ENCODE results near the gene GALNT17.

GALNT17 gene

GRCh38 chr7:71444130-71444529, 312.2 kb downstream of the GALNT17 start:
- no peaks in the 10 kb centered on the region for H3K27me3 ChIP-seq (ENCODE audit: insufficient read depth, low read length, poor library complexity, severe bottlenecking)
- no peak overlapping the region for H3K4me3 ChIP-seq (ENCODE audit: low read length, poor library complexity, severe bottlenecking)
- H3K9me2 ChIP-seq (replicated peaks; ENCODE audit: low read depth, low read length) = no peaks in the 10 kb centered on the region
- peaks cover 11% of the 10 kb centered on the region; the same call in 1 of the 2 replicates for H3K9me3 ChIP-seq (ENCODE audit: insufficient read depth, low read depth, low read length)
- H3K4me1 ChIP-seq (ENCODE audit: insufficient read depth, low read length, poor library complexity, severe bottlenecking) = no peaks in the 10 kb centered on the region
- H3K36me3 ChIP-seq (ENCODE audit: insufficient read depth, low read length) = no peaks in the 10 kb centered on the region
- TF ChIP-seq, protein P1, sequence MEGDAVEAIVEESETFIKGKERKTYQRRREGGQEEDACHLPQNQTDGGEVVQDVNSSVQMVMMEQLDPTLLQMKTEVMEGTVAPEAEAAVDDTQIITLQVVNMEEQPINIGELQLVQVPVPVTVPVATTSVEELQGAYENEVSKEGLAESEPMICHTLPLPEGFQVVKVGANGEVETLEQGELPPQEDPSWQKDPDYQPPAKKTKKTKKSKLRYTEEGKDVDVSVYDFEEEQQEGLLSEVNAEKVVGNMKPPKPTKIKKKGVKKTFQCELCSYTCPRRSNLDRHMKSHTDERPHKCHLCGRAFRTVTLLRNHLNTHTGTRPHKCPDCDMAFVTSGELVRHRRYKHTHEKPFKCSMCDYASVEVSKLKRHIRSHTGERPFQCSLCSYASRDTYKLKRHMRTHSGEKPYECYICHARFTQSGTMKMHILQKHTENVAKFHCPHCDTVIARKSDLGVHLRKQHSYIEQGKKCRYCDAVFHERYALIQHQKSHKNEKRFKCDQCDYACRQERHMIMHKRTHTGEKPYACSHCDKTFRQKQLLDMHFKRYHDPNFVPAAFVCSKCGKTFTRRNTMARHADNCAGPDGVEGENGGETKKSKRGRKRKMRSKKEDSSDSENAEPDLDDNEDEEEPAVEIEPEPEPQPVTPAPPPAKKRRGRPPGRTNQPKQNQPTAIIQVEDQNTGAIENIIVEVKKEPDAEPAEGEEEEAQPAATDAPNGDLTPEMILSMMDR (conservative IDR thresholded peaks at IDR 0.05; ENCODE audit: low read length) = no peak
- TF ChIP-seq EZH2phosphoT487 (IDR thresholded peaks at IDR 0.05; ENCODE audit: borderline replicate concordance) = no peak
- no peak overlapping the region for H3K4me2 ChIP-seq (ENCODE audit: low read depth, low read length, poor library complexity, severe bottlenecking)
- H4K20me1 ChIP-seq (ENCODE audit: insufficient read depth, low read length, poor library complexity, severe bottlenecking) = no peaks in the 10 kb centered on the region
- H3K79me2 ChIP-seq (ENCODE audit: insufficient read depth, low read length) = no peaks in the 10 kb centered on the region
- H3F3A ChIP-seq (ENCODE audit: low read depth) = no peaks in the 10 kb centered on the region
- H3K9ac ChIP-seq (ENCODE audit: low read depth, low read length, poor library complexity, severe bottlenecking) = no peak overlapping the region
- H2AFZ ChIP-seq (ENCODE audit: low read length) = no peak overlapping the region

GRCh38 chr7:71453630-71454029, 321.7 kb downstream of the GALNT17 start:
- no peak overlapping the region for H3K9ac ChIP-seq (ENCODE audit: low read depth, low read length, poor library complexity, severe bottlenecking)
- TF ChIP-seq, protein P1 (conservative IDR thresholded peaks at IDR 0.05; ENCODE audit: low read length) = no peak
- TF ChIP-seq EZH2phosphoT487 (IDR thresholded peaks at IDR 0.05; ENCODE audit: borderline replicate concordance) = no peak
- no peak overlapping the region for H2AFZ ChIP-seq (ENCODE audit: low read length)
- no peaks in the 10 kb centered on the region for H3K36me3 ChIP-seq (ENCODE audit: insufficient read depth, low read length)
- no peaks in the 10 kb centered on the region for H4K20me1 ChIP-seq (ENCODE audit: insufficient read depth, low read length, poor library complexity, severe bottlenecking)
- H3K4me1 ChIP-seq (ENCODE audit: insufficient read depth, low read length, poor library complexity, severe bottlenecking) = no peaks in the 10 kb centered on the region
- peaks cover 3% of the 10 kb centered on the region; the same call in 1 of the 2 replicates for H3K9me3 ChIP-seq (ENCODE audit: insufficient read depth, low read depth, low read length)
- no peak overlapping the region for H3K4me3 ChIP-seq (ENCODE audit: low read length, poor library complexity, severe bottlenecking)
- H3K27me3 ChIP-seq (ENCODE audit: insufficient read depth, low read length, poor library complexity, severe bottlenecking) = no peaks in the 10 kb centered on the region
- H3K4me2 ChIP-seq (ENCODE audit: low read depth, low read length, poor library complexity, severe bottlenecking) = no peak overlapping the region
- H3F3A ChIP-seq (ENCODE audit: low read depth) = no peaks in the 10 kb centered on the region
- no peaks in the 10 kb centered on the region for H3K79me2 ChIP-seq (ENCODE audit: insufficient read depth, low read length)
- no peaks in the 10 kb centered on the region for H3K9me2 ChIP-seq (replicated peaks; ENCODE audit: low read depth, low read length)

DNA sequence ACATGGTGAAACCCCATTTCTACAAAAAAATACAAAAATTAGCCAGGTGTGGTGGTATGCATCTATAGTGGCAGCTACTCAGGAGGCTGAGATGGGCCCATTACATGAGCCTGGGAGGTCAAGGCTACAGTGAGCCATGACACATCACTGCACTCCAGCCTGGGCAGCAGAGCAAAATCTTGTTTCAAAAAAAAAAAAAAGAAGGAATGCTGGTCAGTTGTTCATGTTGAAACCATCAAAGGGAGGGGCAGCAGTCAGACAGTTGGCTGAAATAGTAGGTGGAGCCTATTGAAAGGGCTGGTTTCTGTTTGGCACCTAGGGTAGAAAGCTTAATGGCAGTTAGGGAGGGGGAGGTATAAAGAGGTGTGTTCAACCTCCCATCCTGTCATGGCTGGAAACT, 323.0 kb downstream of the GALNT17 start:
- no peak overlapping the region for H3K9ac ChIP-seq (ENCODE audit: low read depth, low read length, poor library complexity, severe bottlenecking)
- no peaks in the 10 kb centered on the region for H3K4me1 ChIP-seq (ENCODE audit: insufficient read depth, low read length, poor library complexity, severe bottlenecking)
- peaks cover 3% of the 10 kb centered on the region; the same call in 1 of the 2 replicates for H3K9me3 ChIP-seq (ENCODE audit: insufficient read depth, low read depth, low read length)
- no peak overlapping the region for H2AFZ ChIP-seq (ENCODE audit: low read length)
- H3F3A ChIP-seq (ENCODE audit: low read depth) = no peaks in the 10 kb centered on the region
- TF ChIP-seq EZH2phosphoT487 (IDR thresholded peaks at IDR 0.05; ENCODE audit: borderline replicate concordance) = no peak
- TF ChIP-seq, protein P1 (conservative IDR thresholded peaks at IDR 0.05; ENCODE audit: low read length) = no peak
- H3K36me3 ChIP-seq (ENCODE audit: insufficient read depth, low read length) = no peaks in the 10 kb centered on the region
- no peak overlapping the region for H3K4me3 ChIP-seq (ENCODE audit: low read length, poor library complexity, severe bottlenecking)
- H3K4me2 ChIP-seq (ENCODE audit: low read depth, low read length, poor library complexity, severe bottlenecking) = no peak overlapping the region
- no peaks in the 10 kb centered on the region for H4K20me1 ChIP-seq (ENCODE audit: insufficient read depth, low read length, poor library complexity, severe bottlenecking)
- no peaks in the 10 kb centered on the region for H3K79me2 ChIP-seq (ENCODE audit: insufficient read depth, low read length)
- H3K9me2 ChIP-seq (replicated peaks; ENCODE audit: low read depth, low read length) = no peaks in the 10 kb centered on the region
- no peaks in the 10 kb centered on the region for H3K27me3 ChIP-seq (ENCODE audit: insufficient read depth, low read length, poor library complexity, severe bottlenecking)

Measured in Loucy (cell line).